ENCODE results near the gene FHIP1A. TPM values are rescaled to one million over a fixed set of nuclear protein-coding genes. Genes with fewer than 3 reads are reported as not detected.
"Not testable (repeated sequence)": the region's sequence is repeated elsewhere in the genome, so short reads cannot be mapped to it uniquely, and the experiment has no call there.

Gene FHIP1A
- polyA plus RNA-seq, 1 of the 3 experiments (the other 2 are of a cell fraction), result 1.3 TPM

DNA sequence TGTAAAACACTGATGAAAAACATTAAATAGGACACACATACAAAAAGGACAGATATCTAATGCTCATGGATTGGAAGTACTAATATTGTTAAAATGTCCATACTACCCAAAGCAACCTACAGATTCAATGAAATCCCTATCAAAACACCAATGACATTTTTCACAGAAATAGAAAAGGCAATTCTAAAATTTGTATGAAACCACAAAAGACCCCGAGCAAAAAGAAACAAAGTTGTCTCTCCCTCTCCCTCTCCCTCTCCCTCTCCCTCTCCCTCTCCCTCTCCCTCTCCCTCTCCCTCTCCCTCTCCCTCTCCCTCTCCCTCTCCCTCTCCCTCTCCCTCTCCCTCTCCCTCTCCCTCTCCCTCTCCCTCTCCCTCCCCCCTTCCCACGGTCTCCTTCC, 19.2 kb upstream of the FHIP1A start:
- H3K27ac ChIP-seq (ENCODE audit: low read depth in 2 of 2, low read length in 1 of 2); H3K9me3 ChIP-seq; H3K9me2 ChIP-seq; H3F3A ChIP-seq (replicated peaks; ENCODE audit: insufficient read depth); POLR2A ChIA-PET; H3K27me3 ChIP-seq (ENCODE audit: insufficient read depth); DNase-seq; H3K4me3 ChIP-seq (ENCODE audit: low read depth in 2 of 2, low read length in 1 of 2); H2AFZ ChIP-seq (ENCODE audit: low read depth); H3K36me3 ChIP-seq (replicated peaks in 1 of 2; ENCODE audit: control insufficient read depth in 1 of 2, insufficient read depth in 2 of 2, low read length in 1 of 2); H3K79me2 ChIP-seq (ENCODE audit: insufficient read depth); H4K20me1 ChIP-seq (ENCODE audit: insufficient read depth); H3K4me1 ChIP-seq (ENCODE audit: control insufficient read depth in 1 of 2, insufficient read depth in 2 of 2, low read depth in 1 of 2, low read length in 1 of 2); H3K9ac ChIP-seq; H3K4me2 ChIP-seq: not testable (repeated sequence)
- CTCF ChIA-PET, result interaction anchor here (0.8 kb wide), 1 partner anchor 225 kb away, joined by 3 read pairs; no protein-coding TSS in a partner anchor
- WGBS (ENCODE audit: low lambda C conversion rate), result 72% methylated on average over 2 of the region's 2 CpGs

DNA sequence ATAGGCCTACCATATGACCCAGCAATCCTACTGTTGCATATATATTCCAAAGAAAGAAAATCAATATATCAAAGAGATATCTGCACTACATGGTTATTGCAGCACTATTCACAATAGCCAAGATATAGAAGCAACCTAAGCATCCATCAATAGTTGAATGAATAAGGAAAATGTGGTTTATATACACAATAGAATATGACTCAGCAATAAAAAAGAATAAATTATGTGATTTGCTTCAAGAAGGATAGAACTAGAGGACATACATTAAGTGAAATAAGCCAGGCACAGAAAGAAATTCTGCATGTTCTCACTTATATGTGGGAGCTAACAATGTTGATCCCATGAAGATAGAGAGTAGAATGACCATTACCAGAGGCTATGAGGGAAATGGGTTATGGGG, 13.1 kb upstream of the FHIP1A start:
- TF ChIP-seq, protein P1, sequence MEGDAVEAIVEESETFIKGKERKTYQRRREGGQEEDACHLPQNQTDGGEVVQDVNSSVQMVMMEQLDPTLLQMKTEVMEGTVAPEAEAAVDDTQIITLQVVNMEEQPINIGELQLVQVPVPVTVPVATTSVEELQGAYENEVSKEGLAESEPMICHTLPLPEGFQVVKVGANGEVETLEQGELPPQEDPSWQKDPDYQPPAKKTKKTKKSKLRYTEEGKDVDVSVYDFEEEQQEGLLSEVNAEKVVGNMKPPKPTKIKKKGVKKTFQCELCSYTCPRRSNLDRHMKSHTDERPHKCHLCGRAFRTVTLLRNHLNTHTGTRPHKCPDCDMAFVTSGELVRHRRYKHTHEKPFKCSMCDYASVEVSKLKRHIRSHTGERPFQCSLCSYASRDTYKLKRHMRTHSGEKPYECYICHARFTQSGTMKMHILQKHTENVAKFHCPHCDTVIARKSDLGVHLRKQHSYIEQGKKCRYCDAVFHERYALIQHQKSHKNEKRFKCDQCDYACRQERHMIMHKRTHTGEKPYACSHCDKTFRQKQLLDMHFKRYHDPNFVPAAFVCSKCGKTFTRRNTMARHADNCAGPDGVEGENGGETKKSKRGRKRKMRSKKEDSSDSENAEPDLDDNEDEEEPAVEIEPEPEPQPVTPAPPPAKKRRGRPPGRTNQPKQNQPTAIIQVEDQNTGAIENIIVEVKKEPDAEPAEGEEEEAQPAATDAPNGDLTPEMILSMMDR (IDR thresholded peaks at IDR 0.05), result no peak
- no peak for TF ChIP-seq RAD21 (IDR thresholded peaks at IDR 0.05; ENCODE audit: low read length)
- no peak for TF ChIP-seq SIN3A (IDR thresholded peaks at IDR 0.05; ENCODE audit: borderline replicate concordance, low read depth, low read length)
- TF ChIP-seq NFIC (IDR thresholded peaks at IDR 0.05; ENCODE audit: borderline replicate concordance), result no peak
- TF ChIP-seq, protein P2, sequence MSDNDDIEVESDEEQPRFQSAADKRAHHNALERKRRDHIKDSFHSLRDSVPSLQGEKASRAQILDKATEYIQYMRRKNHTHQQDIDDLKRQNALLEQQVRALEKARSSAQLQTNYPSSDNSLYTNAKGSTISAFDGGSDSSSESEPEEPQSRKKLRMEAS (IDR thresholded peaks at IDR 0.05; ENCODE audit: low read depth), result no peak
- TF ChIP-seq SMC3 (IDR thresholded peaks at IDR 0.05; ENCODE audit: low read depth, low read length), result no peak
- TF ChIP-seq, protein P3, sequence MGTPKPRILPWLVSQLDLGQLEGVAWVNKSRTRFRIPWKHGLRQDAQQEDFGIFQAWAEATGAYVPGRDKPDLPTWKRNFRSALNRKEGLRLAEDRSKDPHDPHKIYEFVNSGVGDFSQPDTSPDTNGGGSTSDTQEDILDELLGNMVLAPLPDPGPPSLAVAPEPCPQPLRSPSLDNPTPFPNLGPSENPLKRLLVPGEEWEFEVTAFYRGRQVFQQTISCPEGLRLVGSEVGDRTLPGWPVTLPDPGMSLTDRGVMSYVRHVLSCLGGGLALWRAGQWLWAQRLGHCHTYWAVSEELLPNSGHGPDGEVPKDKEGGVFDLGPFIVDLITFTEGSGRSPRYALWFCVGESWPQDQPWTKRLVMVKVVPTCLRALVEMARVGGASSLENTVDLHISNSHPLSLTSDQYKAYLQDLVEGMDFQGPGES (IDR thresholded peaks at IDR 0.05; ENCODE audit: low read depth, low read length), result no peak
- TF ChIP-seq GATA2 (CRISPR knock-in tag; IDR thresholded peaks at IDR 0.05), result no peak
- TF ChIP-seq, protein P4, sequence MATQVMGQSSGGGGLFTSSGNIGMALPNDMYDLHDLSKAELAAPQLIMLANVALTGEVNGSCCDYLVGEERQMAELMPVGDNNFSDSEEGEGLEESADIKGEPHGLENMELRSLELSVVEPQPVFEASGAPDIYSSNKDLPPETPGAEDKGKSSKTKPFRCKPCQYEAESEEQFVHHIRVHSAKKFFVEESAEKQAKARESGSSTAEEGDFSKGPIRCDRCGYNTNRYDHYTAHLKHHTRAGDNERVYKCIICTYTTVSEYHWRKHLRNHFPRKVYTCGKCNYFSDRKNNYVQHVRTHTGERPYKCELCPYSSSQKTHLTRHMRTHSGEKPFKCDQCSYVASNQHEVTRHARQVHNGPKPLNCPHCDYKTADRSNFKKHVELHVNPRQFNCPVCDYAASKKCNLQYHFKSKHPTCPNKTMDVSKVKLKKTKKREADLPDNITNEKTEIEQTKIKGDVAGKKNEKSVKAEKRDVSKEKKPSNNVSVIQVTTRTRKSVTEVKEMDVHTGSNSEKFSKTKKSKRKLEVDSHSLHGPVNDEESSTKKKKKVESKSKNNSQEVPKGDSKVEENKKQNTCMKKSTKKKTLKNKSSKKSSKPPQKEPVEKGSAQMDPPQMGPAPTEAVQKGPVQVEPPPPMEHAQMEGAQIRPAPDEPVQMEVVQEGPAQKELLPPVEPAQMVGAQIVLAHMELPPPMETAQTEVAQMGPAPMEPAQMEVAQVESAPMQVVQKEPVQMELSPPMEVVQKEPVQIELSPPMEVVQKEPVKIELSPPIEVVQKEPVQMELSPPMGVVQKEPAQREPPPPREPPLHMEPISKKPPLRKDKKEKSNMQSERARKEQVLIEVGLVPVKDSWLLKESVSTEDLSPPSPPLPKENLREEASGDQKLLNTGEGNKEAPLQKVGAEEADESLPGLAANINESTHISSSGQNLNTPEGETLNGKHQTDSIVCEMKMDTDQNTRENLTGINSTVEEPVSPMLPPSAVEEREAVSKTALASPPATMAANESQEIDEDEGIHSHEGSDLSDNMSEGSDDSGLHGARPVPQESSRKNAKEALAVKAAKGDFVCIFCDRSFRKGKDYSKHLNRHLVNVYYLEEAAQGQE (IDR thresholded peaks at IDR 0.05; ENCODE audit: low read depth, low read length), result no peak
- TF ChIP-seq CHD2 (IDR thresholded peaks at IDR 0.05; ENCODE audit: low read length, partially characterized antibody), result no peak
- TF ChIP-seq, protein P5, sequence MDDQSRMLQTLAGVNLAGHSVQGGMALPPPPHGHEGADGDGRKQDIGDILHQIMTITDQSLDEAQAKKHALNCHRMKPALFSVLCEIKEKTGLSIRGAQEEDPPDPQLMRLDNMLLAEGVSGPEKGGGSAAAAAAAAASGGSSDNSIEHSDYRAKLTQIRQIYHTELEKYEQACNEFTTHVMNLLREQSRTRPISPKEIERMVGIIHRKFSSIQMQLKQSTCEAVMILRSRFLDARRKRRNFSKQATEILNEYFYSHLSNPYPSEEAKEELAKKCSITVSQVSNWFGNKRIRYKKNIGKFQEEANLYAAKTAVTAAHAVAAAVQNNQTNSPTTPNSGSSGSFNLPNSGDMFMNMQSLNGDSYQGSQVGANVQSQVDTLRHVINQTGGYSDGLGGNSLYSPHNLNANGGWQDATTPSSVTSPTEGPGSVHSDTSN (IDR thresholded peaks at IDR 0.05), result no peak
- TF ChIP-seq NRF1 (IDR thresholded peaks at IDR 0.05; ENCODE audit: low read depth, low read length), result no peak
- TF ChIP-seq FOXM1 (IDR thresholded peaks at IDR 0.05; ENCODE audit: low read depth), result no peak
- TF ChIP-seq, protein P6, sequence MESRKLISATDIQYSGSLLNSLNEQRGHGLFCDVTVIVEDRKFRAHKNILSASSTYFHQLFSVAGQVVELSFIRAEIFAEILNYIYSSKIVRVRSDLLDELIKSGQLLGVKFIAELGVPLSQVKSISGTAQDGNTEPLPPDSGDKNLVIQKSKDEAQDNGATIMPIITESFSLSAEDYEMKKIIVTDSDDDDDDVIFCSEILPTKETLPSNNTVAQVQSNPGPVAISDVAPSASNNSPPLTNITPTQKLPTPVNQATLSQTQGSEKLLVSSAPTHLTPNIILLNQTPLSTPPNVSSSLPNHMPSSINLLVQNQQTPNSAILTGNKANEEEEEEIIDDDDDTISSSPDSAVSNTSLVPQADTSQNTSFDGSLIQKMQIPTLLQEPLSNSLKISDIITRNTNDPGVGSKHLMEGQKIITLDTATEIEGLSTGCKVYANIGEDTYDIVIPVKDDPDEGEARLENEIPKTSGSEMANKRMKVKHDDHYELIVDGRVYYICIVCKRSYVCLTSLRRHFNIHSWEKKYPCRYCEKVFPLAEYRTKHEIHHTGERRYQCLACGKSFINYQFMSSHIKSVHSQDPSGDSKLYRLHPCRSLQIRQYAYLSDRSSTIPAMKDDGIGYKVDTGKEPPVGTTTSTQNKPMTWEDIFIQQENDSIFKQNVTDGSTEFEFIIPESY (IDR thresholded peaks at IDR 0.05; ENCODE audit: borderline replicate concordance, low read depth), result no peak
- no peak for TF ChIP-seq RXRA (IDR thresholded peaks at IDR 0.05; ENCODE audit: borderline replicate concordance, low read depth)
- no peak for TF ChIP-seq FOXJ3 (CRISPR knock-in tag; IDR thresholded peaks at IDR 0.05)
- no peak overlapping the region for H3K4me3 ChIP-seq (ENCODE audit: low read depth in 2 of 2, low read length in 1 of 2)
- no peaks in the 10 kb centered on the region for H3K27me3 ChIP-seq (ENCODE audit: insufficient read depth)
- H3F3A ChIP-seq (replicated peaks; ENCODE audit: insufficient read depth), result no peaks in the 10 kb centered on the region
- no peak for DNase-seq
- no peaks in the 10 kb centered on the region for H3K4me1 ChIP-seq (ENCODE audit: control insufficient read depth in 1 of 2, insufficient read depth in 2 of 2, low read depth in 1 of 2, low read length in 1 of 2)
- no peak overlapping the region for H3K27ac ChIP-seq (ENCODE audit: low read depth in 2 of 2, low read length in 1 of 2)
- H3K9me3 ChIP-seq, result peaks cover 6% of the 10 kb centered on the region; the same call in 1 of the 2 replicates
- CTCF ChIA-PET, result no interaction called here
- no peak overlapping the region for H2AFZ ChIP-seq (ENCODE audit: low read depth)
- no peak overlapping the region for H3K9ac ChIP-seq
- POLR2A ChIA-PET, result no interaction called here
- no peaks in the 10 kb centered on the region for H4K20me1 ChIP-seq (ENCODE audit: insufficient read depth)
- no peak overlapping the region for H3K4me2 ChIP-seq
- H3K9me2 ChIP-seq, result no peaks in the 10 kb centered on the region
- no peaks in the 10 kb centered on the region for H3K36me3 ChIP-seq (replicated peaks in 1 of 2; ENCODE audit: control insufficient read depth in 1 of 2, insufficient read depth in 2 of 2, low read length in 1 of 2)
- H3K79me2 ChIP-seq (ENCODE audit: insufficient read depth), result no peaks in the 10 kb centered on the region

All from SK-N-SH (cell line).